T47D (cell line): Measurements from ENCODE around the gene SH2D3A.
"Not testable (repeated sequence)": the region's sequence is repeated elsewhere in the genome, so short reads cannot be mapped to it uniquely, and the experiment has no call there.

Experiments
- DNase-seq, 2 experiments: peaks; one replicate each; pipeline versions ENCODE4 v3.0.0 to v3.0.0-alpha.2; 2011 to 2012; ENCODE audit warnings: low read depth in 1 of 2, low spot score in 1 of 2
- JUND ChIP-seq: IDR thresholded peaks from 2 replicates; pipeline ENCODE4 v1.6.1; 2012; ENCODE audit warnings: low read depth
- in situ Hi-C: cut with HindIII; loops from 2 replicates; pipeline ENCODE4 v1.10.0; 2016; ENCODE audit warnings: low sequenced_read_pairs, low pct_unique_long_range_greater_than_20kb

Gene SH2D3A

GRCh38 chr19:6761053-6761676 lies 6.1 kb downstream of the SH2D3A start:
- peak in 1 of 2 experiments; percentile 55 for DNase-seq
- no peak for TF ChIP-seq JUND
- in situ Hi-C loops, result no loop called here

- TF ChIP-seq JUND, result no peak
- no peak for DNase-seq
- in situ Hi-C loops, result no loop called here
Observed at GRCh38 chr19:6760606-6761005, 6.6 kb downstream of the SH2D3A start.

- TF ChIP-seq JUND, result no peak
- no peak for DNase-seq
- in situ Hi-C loops, result no loop called here
Observed at GRCh38 chr19:6754653-6755463, 12.4 kb downstream of the SH2D3A start.

- in situ Hi-C loops, result no loop called here
- TF ChIP-seq JUND, result no peak
- DNase-seq, result no peak
Observed at GRCh38 chr19:6754136-6754535, 13.1 kb downstream of the SH2D3A start.

GRCh38 chr19:6753178-6754031 lies 13.8 kb downstream of the SH2D3A start:
- in situ Hi-C loops, result no loop called here
- DNase-seq, result peak; percentile 62 to 72
- TF ChIP-seq JUND, result no peak

- in situ Hi-C loops, result no loop called here
- DNase-seq, result no peak
- TF ChIP-seq JUND, result no peak
Observed at GRCh38 chr19:6752256-6753177, 14.7 kb downstream of the SH2D3A start.

GRCh38 chr19:6751189-6751588 lies 16.0 kb downstream of the SH2D3A start:
- in situ Hi-C loops, result no loop called here
- no peak for DNase-seq
- no peak for TF ChIP-seq JUND

GRCh38 chr19:6750062-6750461 lies 17.2 kb downstream of the SH2D3A start:
- in situ Hi-C loops, result no loop called here
- no peak for DNase-seq
- TF ChIP-seq JUND, result no peak

GRCh38 chr19:6748543-6748942 lies 18.7 kb downstream of the SH2D3A start:
- in situ Hi-C loops, result not testable (repeated sequence)

GRCh38 chr19:6745965-6746364 lies 21.3 kb downstream of the SH2D3A start:
- DNase-seq, result no peak
- in situ Hi-C loops, result no loop called here
- no peak for TF ChIP-seq JUND

More at GRCh38 chr19:6748543-6748942, 18.7 kb downstream of the SH2D3A start:
- DNase-seq, result not testable (repeated sequence)

GRCh38 chr19:6744381-6745301 lies 22.6 kb downstream of the SH2D3A start:
- in situ Hi-C loops, result no loop called here
- 0 out of 2 replicates have a peak, but pooled peaks have one; percentile 29 for TF ChIP-seq JUND
- peak in 1 of 2 experiments; percentile 86 for DNase-seq
